B cell (primary cell): Measurements from ENCODE around the gene CRTAC1. TPM values are rescaled to one million over a fixed set of nuclear protein-coding genes. Genes with fewer than 3 reads are reported as not detected.

Experiments used
- ATAC-seq: fragments of 200-7000 bp; cut with Tn5 transposase; one replicate; pipeline ENCODE4 v1.10.0; 2021; ENCODE audit warnings: low read depth, mild to moderate bottlenecking, moderate number of reproducible peaks, moderate library complexity
- CTCF ChIA-PET: fragments of 350-600 bp; sonication (Branson Sonifier 250); formaldehyde crosslinking; loops from one replicate; lab custom pipeline; 2021; ENCODE audit warnings: antibody characterized with exemption, inconsistent platforms; lab: Charles Lee
- POLR2A ChIA-PET: fragments of 350-600 bp; sonication (Branson Sonifier 250); formaldehyde crosslinking; loops from one replicate; lab custom pipeline; 2021; ENCODE audit warnings: antibody characterized with exemption; lab: Charles Lee
- DNase-seq: peaks from one replicate; pipeline ENCODE4 v3.0.0; 2013
- H2AFZ ChIP-seq: 2 replicates; pipeline ENCODE4 v1.6.1; 2012; ENCODE audit warnings: mild to moderate bottlenecking, low read depth, low read length; ENCODE audit not compliant: insufficient read depth, poor library complexity, severe bottlenecking
- H3K27ac ChIP-seq, 2 donors: 1 replicate in 1 of 2; 2 replicates in 1 of 2; pipeline ENCODE4 v1.5.1; 2012 to 2013; ENCODE audit warnings: low read length in 2 of 2, mild to moderate bottlenecking in 2 of 2, moderate library complexity in 1 of 2
- H3K27me3 ChIP-seq, 4 experiments: fragments of 200-600 bp in 1 of 4; sonication (generic) in 1 of 4; replicated peaks in 1 of 4; 1 replicate in 2 of 4; 2 replicates in 2 of 4; pipeline versions ENCODE4 v1.6.1 to v1.7.0; 2013 to 2016; ENCODE audit warnings: low read length in 3 of 4, mild to moderate bottlenecking in 2 of 4, mixed read lengths in 1 of 4, moderate library complexity in 1 of 4; ENCODE audit not compliant: insufficient read depth in 4 of 4, control insufficient read depth in 3 of 4; ENCODE audit errors: control extremely low read depth in 1 of 4
- H3K36me3 ChIP-seq, 2 experiments: replicated peaks in 1 of 2; 1 replicate in 1 of 2; 2 replicates in 1 of 2; pipeline versions ENCODE4 v1.6.1 to v1.7.1; 2013; ENCODE audit warnings: low read length in 1 of 2; ENCODE audit not compliant: insufficient read depth in 2 of 2, control insufficient read depth in 1 of 2; ENCODE audit errors: control extremely low read depth in 1 of 2, extremely low read depth in 1 of 2
- H3K4me1 ChIP-seq, 2 donors: fragments of 200-600 bp in 1 of 2; sonication (generic) in 1 of 2; 1 replicate in 1 of 2; 2 replicates in 1 of 2; pipeline versions ENCODE4 v1.5.1 to v1.6.1; 2013 to 2017; ENCODE audit warnings: low read length in 2 of 2; ENCODE audit not compliant: control insufficient read depth in 2 of 2, insufficient read depth in 2 of 2
- H3K4me2 ChIP-seq: replicated peaks from 2 replicates; pipeline ENCODE3; 2012; ENCODE audit warnings: mild to moderate bottlenecking, low read depth, low read length; ENCODE audit not compliant: poor library complexity, severe bottlenecking
- H3K4me3 ChIP-seq, 5 experiments: fragments of 200-600 bp in 1 of 5; sonication (generic) in 1 of 5; 1 replicate in 3 of 5; 2 replicates in 2 of 5; pipeline versions ENCODE4 v1.5.1 to v1.7.0; 2011 to 2016; ENCODE audit warnings: low read length in 4 of 5, mild to moderate bottlenecking in 4 of 5, low read depth in 2 of 5, control low read depth in 1 of 5, moderate library complexity in 1 of 5; ENCODE audit not compliant: insufficient read depth in 1 of 5; ENCODE audit errors: control extremely low read depth in 1 of 5, extremely low read depth in 1 of 5
- H3K79me2 ChIP-seq: fragments of 200-600 bp; sonication (generic); one replicate; pipeline ENCODE4 v1.6.0; 2016; ENCODE audit warnings: low read length; ENCODE audit not compliant: control insufficient read depth, insufficient read depth
- H3K9ac ChIP-seq: fragments of 200-600 bp; sonication (generic); 2 replicates; pipeline ENCODE4 v1.6.1; 2017; ENCODE audit warnings: mild to moderate bottlenecking, low read length, moderate library complexity
- H3K9me3 ChIP-seq, 3 donors: one replicate each; pipeline versions ENCODE4 v1.6.1 to v1.7.1; 2013; ENCODE audit warnings: low read length in 2 of 3; ENCODE audit not compliant: control insufficient read depth in 2 of 3, insufficient read depth in 1 of 3; ENCODE audit errors: control extremely low read depth in 1 of 3
- H4K20me1 ChIP-seq: 2 replicates; pipeline ENCODE4 v1.6.0; 2012; ENCODE audit warnings: mild to moderate bottlenecking, low read length; ENCODE audit not compliant: insufficient read depth, control insufficient read depth, poor library complexity, severe bottlenecking
- H3K27ac Mint-ChIP-seq: one replicate; pipeline ENCODE4 v1.8.0; 2021; ENCODE audit warnings: mixed read lengths
- H3K27me3 Mint-ChIP-seq: one replicate; pipeline ENCODE4 v1.8.0; 2021; ENCODE audit warnings: mixed read lengths
- H3K4me1 Mint-ChIP-seq: one replicate; pipeline ENCODE4 v1.8.0; 2021; ENCODE audit warnings: mixed read lengths
- H3K4me3 Mint-ChIP-seq: one replicate; pipeline ENCODE4 v1.8.0; 2021; ENCODE audit warnings: mixed read lengths
- H3K9me3 Mint-ChIP-seq: one replicate; pipeline ENCODE4 v1.8.0; 2022; ENCODE audit warnings: mixed read lengths; ENCODE audit not compliant: insufficient read depth
- EZH2 ChIP-seq: IDR thresholded peaks from 2 replicates; pipeline ENCODE4 v1.6.1; 2012; ENCODE audit warnings: borderline replicate concordance, low read depth, mild to moderate bottlenecking, moderate library complexity, low read length; ENCODE audit not compliant: insufficient read depth, poor library complexity, severe bottlenecking
- WGBS: methylation state at CpG from one replicate; pipeline ENCODE4 v1.1.5; 2013; ENCODE audit warnings: missing lambda C conversion rate; ENCODE audit not compliant: insufficient coverage; 5-methylcytosine and 5-hydroxymethylcytosine counted together
- intact Hi-C: fragments of 100-400 bp; cut with micrococcal nuclease; formaldehyde crosslinking; loops from one replicate; pipeline ENCODE4 v1.10.0; 2022
- polyA plus RNA-seq: library from polyadenylated mRNA; depleted of rRNA; stranded (reverse); fragments of >200 nt; gene quantifications from 2 replicates; pipeline ENCODE4 v1.2.3, GENCODE V29; 2012
- total RNA-seq, 2 donors: library from RNA; stranded (reverse); fragments of 120-200 nt in 1 of 2; gene quantifications; 1 replicate in 1 of 2; 2 replicates in 1 of 2; pipeline versions ENCODE4 v1.2.3 to v1.2.4, GENCODE V29; 2013 to 2022
- TF ChIP-seq, protein P1 (sequence below): fragments of 200-600 bp; IDR thresholded peaks from one replicate; pipeline ENCODE4 v1.8.0; 2022; ENCODE audit warnings: antibody characterized with exemption, mild to moderate bottlenecking

Gene CRTAC1
- total and polyA plus RNA-seq, 2 donors (not counting 1 experiment from before 2014, with no cell fraction given): not detected

DNA sequence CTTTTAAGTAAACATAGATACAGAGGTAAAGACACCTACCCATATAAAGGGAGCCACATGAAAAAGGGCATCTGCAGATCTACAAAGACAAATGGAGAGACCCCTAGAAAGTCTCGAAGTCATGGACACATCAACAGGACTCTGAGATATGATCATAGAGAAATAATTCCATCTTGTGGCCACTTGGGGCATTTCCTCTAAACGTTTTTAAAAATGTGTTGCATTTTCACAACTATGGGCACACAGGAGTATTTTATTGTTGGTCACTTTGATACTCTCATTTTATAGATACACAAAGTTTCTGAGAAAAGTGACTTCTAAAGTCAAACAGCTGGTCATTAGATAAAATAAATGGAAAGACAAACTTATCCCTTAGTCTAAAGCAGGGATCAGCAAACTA lies 87.1 kb downstream of the CRTAC1 start:
- Histone ChIP-seq H4K20me1 (no peaks in the 10 kb centered on the region), H3K4me3 (no peak overlapping the region), H3K36me3 (no peaks in the 10 kb centered on the region), H2AFZ (no peak overlapping the region), H3K9me3 (peaks cover 0 to 5% (median 0%) of the 10 kb centered on the region in 3 donors), H3K27ac (no peak overlapping the region), H3K4me1 (no peaks in the 10 kb centered on the region), H3K27me3 (peaks cover 0 to 10% (median 0%) of the 10 kb centered on the region in 4 experiments), H3K9ac (no peak overlapping the region), H3K4me2 (no peak overlapping the region), H3K79me2 (no peaks in the 10 kb centered on the region)
- CTCF ChIA-PET: interaction anchor here (0.7 kb wide), 1 partner anchor 35 kb away, joined by 3 read pairs; no protein-coding TSS in a partner anchor
- intact Hi-C loops: no loop called here
- Mint-ChIP-seq H3K27me3 (peaks cover 23% of the 10 kb centered on the region), H3K9me3 (peaks cover 3% of the 10 kb centered on the region), H3K4me1 (no peaks in the 10 kb centered on the region), H3K27ac (no peak overlapping the region), H3K4me3 (no peak overlapping the region)
- POLR2A ChIA-PET: no interaction called here
- DNase-seq (no peak), ATAC-seq (no peak)
- WGBS: 100% methylated on average over 1 of the region's 2 CpGs
- no peak for TF ChIP-seq EZH2
- TF ChIP-seq, protein P1, sequence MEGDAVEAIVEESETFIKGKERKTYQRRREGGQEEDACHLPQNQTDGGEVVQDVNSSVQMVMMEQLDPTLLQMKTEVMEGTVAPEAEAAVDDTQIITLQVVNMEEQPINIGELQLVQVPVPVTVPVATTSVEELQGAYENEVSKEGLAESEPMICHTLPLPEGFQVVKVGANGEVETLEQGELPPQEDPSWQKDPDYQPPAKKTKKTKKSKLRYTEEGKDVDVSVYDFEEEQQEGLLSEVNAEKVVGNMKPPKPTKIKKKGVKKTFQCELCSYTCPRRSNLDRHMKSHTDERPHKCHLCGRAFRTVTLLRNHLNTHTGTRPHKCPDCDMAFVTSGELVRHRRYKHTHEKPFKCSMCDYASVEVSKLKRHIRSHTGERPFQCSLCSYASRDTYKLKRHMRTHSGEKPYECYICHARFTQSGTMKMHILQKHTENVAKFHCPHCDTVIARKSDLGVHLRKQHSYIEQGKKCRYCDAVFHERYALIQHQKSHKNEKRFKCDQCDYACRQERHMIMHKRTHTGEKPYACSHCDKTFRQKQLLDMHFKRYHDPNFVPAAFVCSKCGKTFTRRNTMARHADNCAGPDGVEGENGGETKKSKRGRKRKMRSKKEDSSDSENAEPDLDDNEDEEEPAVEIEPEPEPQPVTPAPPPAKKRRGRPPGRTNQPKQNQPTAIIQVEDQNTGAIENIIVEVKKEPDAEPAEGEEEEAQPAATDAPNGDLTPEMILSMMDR: no peak

DNA sequence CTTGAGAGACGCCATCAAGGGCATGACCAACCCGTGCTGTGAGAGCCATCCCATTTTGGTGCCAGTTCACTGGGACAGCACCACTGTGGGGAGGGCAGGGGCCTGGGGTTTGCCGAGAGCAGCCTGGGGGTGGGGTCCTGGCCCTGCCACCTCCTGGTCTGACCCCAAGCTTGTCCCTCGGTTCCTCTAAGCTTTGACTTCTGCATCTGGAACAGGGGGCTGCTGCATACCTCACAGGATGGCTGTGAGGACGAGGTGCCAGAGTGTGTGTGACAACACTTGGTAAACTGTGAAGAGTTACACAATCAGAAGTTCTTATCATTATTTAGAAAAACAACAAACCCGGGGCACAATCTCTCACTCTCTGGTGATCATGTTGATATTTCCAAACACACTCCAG lies 89.9 kb downstream of the CRTAC1 start:
- TF ChIP-seq, protein P1: no peak
- no peak for TF ChIP-seq EZH2
- Histone ChIP-seq H4K20me1 (no peaks in the 10 kb centered on the region), H3K27ac (no peak overlapping the region), H3K79me2 (no peaks in the 10 kb centered on the region), H3K27me3 (peaks cover 0 to 10% (median 0%) of the 10 kb centered on the region in 4 experiments), H3K4me1 (no peaks in the 10 kb centered on the region), H2AFZ (no peak overlapping the region), H3K4me3 (no peak overlapping the region), H3K9ac (no peak overlapping the region), H3K9me3 (peaks cover 0 to 4% (median 0%) of the 10 kb centered on the region in 3 donors), H3K4me2 (no peak overlapping the region), H3K36me3 (no peaks in the 10 kb centered on the region)
- Mint-ChIP-seq H3K27ac (no peak overlapping the region), H3K9me3 (no peaks in the 10 kb centered on the region), H3K4me1 (no peaks in the 10 kb centered on the region), H3K27me3 (peaks cover 27% of the 10 kb centered on the region), H3K4me3 (no peak overlapping the region)
- POLR2A ChIA-PET: no interaction called here
- CTCF ChIA-PET: no interaction called here
- DNase-seq (no peak), ATAC-seq (no peak)
- 57% methylated on average over 3 of the region's 6 CpGs for WGBS
- intact Hi-C loops: no loop called here
